GM20000 (cell line): ENCODE results near the gene GRAMD2B.
"Not testable (repeated sequence)": the region's sequence is repeated elsewhere in the genome, so short reads cannot be mapped to it uniquely, and the experiment has no call there.

Experiments used
- DNase-seq: peaks from one replicate; pipeline ENCODE4 v3.0.0; 2012; ENCODE audit warnings: low spot score
- TF ChIP-seq, protein P1 (sequence below): IDR thresholded peaks from 2 replicates; pipeline ENCODE4 v1.5.1; 2012; ENCODE audit warnings: mild to moderate bottlenecking, control low read depth; ENCODE audit errors: extremely low read depth, missing control alignments

GRAMD2B gene

DNA sequence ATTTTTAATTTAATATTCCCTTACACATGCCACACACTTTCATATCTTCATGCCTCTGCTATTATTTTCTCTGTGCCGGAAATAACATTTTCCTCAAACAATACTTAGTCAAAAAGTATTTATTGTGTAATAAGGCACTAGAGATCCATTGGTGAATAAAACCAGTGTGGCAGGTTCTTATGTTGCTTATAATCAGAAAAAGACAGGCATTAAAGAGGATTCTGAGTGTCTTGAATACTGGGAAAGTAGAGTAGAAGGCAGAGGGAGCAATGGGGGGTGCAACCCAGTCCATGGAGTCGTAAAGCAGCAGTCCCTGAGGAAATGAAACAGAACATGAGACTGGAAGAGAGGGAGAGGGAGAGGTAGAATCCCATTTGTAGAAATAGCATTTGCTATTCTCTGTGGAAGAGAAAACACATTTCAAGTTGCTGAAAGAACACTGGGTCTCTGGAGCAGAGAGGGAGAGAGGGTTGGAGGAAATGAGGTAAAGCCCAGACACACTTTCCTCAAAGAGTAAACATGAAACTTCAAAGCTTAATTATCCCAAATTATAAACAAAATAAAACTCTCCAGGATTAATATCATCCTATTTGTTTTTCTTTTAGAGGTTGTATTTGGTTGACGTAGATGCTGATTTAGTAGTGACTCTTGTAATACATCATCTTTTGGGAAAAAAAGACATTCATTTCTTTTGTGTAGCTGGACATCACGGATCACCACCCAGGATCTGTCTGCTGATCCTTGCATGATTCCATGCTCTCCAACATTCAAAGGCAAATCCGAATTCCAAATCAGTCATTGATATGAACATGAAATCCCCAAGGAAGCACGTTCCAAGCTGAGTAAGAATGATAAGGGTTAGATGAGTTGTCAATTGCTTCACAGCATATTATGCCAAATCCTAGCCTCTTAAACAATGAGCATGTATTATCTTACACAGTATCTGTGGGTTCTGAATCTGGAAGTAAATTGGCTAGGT, 37.4 kb upstream of the GRAMD2B start:
- TF ChIP-seq, protein P1, sequence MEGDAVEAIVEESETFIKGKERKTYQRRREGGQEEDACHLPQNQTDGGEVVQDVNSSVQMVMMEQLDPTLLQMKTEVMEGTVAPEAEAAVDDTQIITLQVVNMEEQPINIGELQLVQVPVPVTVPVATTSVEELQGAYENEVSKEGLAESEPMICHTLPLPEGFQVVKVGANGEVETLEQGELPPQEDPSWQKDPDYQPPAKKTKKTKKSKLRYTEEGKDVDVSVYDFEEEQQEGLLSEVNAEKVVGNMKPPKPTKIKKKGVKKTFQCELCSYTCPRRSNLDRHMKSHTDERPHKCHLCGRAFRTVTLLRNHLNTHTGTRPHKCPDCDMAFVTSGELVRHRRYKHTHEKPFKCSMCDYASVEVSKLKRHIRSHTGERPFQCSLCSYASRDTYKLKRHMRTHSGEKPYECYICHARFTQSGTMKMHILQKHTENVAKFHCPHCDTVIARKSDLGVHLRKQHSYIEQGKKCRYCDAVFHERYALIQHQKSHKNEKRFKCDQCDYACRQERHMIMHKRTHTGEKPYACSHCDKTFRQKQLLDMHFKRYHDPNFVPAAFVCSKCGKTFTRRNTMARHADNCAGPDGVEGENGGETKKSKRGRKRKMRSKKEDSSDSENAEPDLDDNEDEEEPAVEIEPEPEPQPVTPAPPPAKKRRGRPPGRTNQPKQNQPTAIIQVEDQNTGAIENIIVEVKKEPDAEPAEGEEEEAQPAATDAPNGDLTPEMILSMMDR = no peak
- DNase-seq = no peak

DNA sequence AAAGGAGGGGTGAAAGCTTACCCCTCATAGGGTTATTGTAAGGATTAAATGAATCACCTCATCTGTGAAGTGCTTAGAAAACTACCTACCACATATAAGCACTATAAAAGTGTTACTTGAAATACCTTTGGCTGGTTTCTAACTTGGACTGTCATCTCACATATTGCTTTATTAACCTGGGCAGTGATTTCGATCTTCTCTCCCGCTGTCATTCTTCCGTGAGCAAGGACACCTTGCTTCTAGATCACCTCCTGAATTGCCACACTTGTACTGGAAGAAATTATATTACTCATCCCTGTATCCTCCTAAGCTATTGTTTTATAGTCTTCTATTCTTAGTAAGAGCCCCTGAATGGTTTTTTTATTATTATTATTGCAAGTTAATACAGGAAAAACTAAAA, 34.0 kb upstream of the GRAMD2B start:
- TF ChIP-seq, protein P1 = no peak
- DNase-seq = no peak

DNA sequence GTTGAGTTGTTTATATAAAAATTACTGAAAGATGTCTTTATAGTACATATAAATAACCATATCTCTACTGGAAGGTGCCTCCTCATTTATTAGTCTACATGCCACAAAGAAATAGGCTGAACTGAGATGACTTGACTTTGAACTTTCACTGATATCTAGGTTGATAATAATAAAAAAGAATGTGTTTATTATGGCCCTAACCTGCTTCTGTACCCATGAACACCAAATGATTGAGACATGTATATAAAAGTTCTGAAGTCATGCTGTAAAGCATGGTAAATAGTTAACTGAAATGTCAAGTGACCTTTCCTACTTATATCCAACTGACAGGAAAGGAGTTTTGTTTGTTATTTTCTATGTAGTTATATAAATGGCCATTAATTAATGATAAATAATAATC, 33.2 kb upstream of the GRAMD2B start:
- DNase-seq = no peak
- TF ChIP-seq, protein P1 = no peak

DNA sequence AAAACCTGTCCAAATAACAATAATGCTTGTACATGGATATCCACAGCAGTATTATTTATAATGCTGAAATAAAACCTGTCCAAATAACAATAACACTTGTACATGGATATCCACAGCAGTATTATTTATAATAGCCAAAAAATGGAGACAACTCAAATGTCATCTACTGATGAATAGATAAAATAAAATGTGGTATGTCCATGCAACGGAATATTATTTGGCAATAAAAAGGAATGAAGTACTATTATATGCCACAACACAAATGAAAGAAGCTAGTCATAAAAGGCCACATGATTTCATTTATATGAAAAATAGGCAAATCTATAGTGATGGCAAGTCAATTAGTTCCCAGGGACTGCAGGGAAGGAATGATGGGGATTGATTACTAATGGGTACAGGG, 31.8 kb upstream of the GRAMD2B start:
- no peak for DNase-seq
- TF ChIP-seq, protein P1 = no peak

DNA sequence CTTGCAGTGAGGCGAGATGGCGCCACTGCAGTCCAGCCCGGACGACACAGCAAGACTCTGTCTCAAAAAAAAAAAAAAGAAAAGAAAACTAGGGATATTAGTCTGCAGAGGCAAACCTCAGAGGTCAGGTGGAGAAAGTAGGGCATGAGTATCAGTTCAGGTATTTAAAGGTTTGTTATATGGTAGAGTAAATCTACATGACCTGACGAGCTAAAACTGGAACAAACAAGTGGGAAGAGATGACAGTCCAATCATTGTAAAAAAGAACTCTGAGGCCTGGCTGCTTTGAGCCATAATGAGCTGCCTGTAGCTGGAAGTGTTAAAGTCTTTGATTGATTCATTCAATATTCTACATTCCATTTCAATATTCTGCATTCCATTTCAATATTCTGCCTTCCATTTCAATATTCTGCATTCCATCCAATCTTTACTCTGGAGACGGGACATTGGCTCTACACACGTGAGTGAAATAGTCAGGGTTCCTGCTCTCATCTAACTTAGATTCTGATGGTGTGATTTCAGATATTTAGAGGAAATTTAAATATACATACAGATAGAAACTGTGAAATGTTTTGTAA, 28.9 kb upstream of the GRAMD2B start:
- TF ChIP-seq, protein P1 = no peak
- no peak for DNase-seq

DNA sequence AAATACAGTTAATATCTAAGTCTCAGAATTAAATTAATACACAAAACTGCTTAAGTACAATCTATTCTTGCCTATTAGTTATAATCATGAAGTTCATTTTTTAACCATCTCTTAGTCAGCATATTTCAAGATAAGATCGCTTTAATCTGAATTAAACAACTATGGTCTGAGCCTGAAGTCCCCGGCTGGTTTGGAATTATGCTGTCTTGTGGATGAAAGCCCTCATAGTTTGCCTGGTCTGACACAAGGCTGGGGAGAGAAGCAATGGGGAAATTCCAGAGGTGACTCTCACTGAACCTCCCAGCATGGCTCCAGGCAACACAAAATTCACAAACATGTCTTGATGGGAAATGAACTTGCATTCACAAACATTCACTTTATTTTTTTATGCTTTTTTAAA, 28.0 kb upstream of the GRAMD2B start:
- no peak for DNase-seq
- TF ChIP-seq, protein P1 = no peak

DNA sequence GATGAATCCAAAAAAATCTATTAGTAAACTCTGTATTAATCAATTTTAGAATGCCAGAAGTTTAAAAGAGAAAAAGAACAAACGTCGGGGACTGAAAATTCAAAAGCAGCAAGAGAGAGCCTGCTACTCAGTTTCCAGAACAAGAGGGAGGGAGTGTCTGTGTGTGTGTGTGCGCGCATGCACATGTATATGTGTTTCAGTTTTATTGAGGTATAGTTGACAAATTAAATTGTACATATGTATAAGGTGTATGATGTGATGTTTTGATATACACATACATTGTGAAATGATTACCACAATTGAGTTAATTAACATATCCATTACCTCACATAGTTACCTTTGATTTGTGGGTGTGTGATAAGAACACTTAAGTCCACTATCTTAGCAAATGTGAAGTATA, 27.6 kb upstream of the GRAMD2B start:
- no peak for DNase-seq
- TF ChIP-seq, protein P1 = no peak

DNA sequence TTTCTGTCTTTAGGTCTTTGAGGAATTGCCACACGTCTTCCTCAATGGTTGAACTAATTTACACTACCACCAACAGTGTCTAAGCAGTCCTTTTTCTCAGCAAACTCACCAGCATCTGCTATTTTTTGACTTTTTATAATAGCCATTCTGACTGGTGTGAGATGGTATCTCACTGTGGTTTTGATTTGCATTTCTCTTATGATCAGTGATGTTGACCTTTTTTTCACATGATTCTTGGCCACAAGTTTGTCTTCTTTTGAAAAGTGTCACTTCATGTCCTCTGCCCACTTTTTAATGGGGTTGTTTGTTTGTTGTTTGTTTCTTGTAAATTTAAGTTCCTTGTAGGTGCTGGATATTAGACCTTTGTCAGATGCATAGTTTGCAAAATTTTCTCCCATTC, 26.5 kb upstream of the GRAMD2B start:
- not testable (repeated sequence) for DNase-seq
